ENCODE results near the gene PLA2G4F. TPM values are rescaled to one million over a fixed set of nuclear protein-coding genes. Genes with fewer than 3 reads are reported as not detected.
"Not testable (repeated sequence)": the region's sequence is repeated elsewhere in the genome, so short reads cannot be mapped to it uniquely, and the experiment has no call there.

The PLA2G4F gene
- total RNA-seq, 4 donors from 2014 or later = not detected

GRCh38 chr15:42097018-42097417, 59.4 kb downstream of the PLA2G4F start:
- Histone ChIP-seq H3K4me3 (no peak overlapping the region), H3K4me1 (peaks cover 0 to 11% (median 0%) of the 10 kb centered on the region in 4 donors), H3K36me3 (no peaks in the 10 kb centered on the region), H3K27me3 (no peaks in the 10 kb centered on the region), H3K9me3 (no peaks in the 10 kb centered on the region), H3K27ac (no peak overlapping the region)
- 87 to 89% methylated on average over 5 of the region's 5 CpGs for WGBS, 2 donors
- no peak for DNase-seq (ENCODE audit: low spot score in 2 of 2)
- TF ChIP-seq CTCF (IDR thresholded peaks at IDR 0.05) = no peak
- TF ChIP-seq EP300 (IDR thresholded peaks at IDR 0.05) = no peak
- no peak for TF ChIP-seq POLR2A (IDR thresholded peaks at IDR 0.05)

- no peak for DNase-seq (ENCODE audit: low spot score in 2 of 2)
- no peaks in the 10 kb centered on the region for H3K9me3 ChIP-seq
- 79 to 84% methylated on average over 5 to 6 of the region's 6 CpGs for WGBS, 2 donors
- no peak within 1 kb of the TSS for H3K4me3 ChIP-seq
- H3K4me1 ChIP-seq = peaks cover 0 to 11% (median 0%) of the 10 kb centered on the region in 4 donors
- H3K27me3 ChIP-seq = no peaks in the 10 kb centered on the region
- TF ChIP-seq EP300 (IDR thresholded peaks at IDR 0.05) (no peak), POLR2A (IDR thresholded peaks at IDR 0.05) (no peak), CTCF (IDR thresholded peaks at IDR 0.05) (no peak)
- H3K36me3 ChIP-seq = no peaks in the 10 kb centered on the region
- H3K27ac ChIP-seq = no peak within 1 kb of the TSS
Observed at GRCh38 chr15:42094512-42094963, 61.9 kb downstream of the PLA2G4F start, which contains the start of gene PLA2G4D. Gene PLA2G4D, minus strand, starts transcription at chr15:42094562. Its CDS starts 103 bp downstream, at chr15:42094459.

GRCh38 chr15:42093966-42094365, 62.5 kb downstream of the PLA2G4F start:
- Histone ChIP-seq H3K4me1 (peaks cover 0 to 11% (median 0%) of the 10 kb centered on the region in 4 donors), H3K9me3 (no peaks in the 10 kb centered on the region), H3K27ac (no peak overlapping the region), H3K36me3 (no peaks in the 10 kb centered on the region), H3K4me3 (no peak overlapping the region), H3K27me3 (no peaks in the 10 kb centered on the region)
- TF ChIP-seq POLR2A (IDR thresholded peaks at IDR 0.05) = no peak
- no peak for TF ChIP-seq EP300 (IDR thresholded peaks at IDR 0.05)
- 80 to 83% methylated on average over 1 of the region's 7 CpGs for WGBS, 2 donors
- DNase-seq (ENCODE audit: low spot score in 2 of 2) = no peak

GRCh38 chr15:42092398-42093318, 63.8 kb downstream of the PLA2G4F start:
- TF ChIP-seq EP300 (IDR thresholded peaks at IDR 0.05) (no peak), CTCF (IDR thresholded peaks at IDR 0.05) (no peak), POLR2A (IDR thresholded peaks at IDR 0.05) (no peak)
- peaks cover 0 to 11% (median 0%) of the 10 kb centered on the region in 4 donors for H3K4me1 ChIP-seq
- no peak for DNase-seq (ENCODE audit: low spot score in 2 of 2)
- 52 to 69% methylated on average over 16 to 18 of the region's 21 CpGs for WGBS, 2 donors
- H3K27me3 ChIP-seq = no peaks in the 10 kb centered on the region
- no peaks in the 10 kb centered on the region for H3K9me3 ChIP-seq
- no peak overlapping the region for H3K4me3 ChIP-seq
- no peak overlapping the region for H3K27ac ChIP-seq
- H3K36me3 ChIP-seq = no peaks in the 10 kb centered on the region

GRCh38 chr15:42091753-42092397, 64.6 kb downstream of the PLA2G4F start:
- H3K4me1 ChIP-seq = peaks cover 0 to 11% (median 0%) of the 10 kb centered on the region in 4 donors
- H3K4me3 ChIP-seq; H3K36me3 ChIP-seq; H3K27me3 ChIP-seq; H3K27ac ChIP-seq; H3K9me3 ChIP-seq; DNase-seq (ENCODE audit: low spot score in 2 of 2): not testable (repeated sequence)
- 65 to 68% methylated on average over 14 of the region's 14 CpGs for WGBS, 2 donors

GRCh38 chr15:42090781-42091180, 65.7 kb downstream of the PLA2G4F start:
- no peak overlapping the region for H3K4me3 ChIP-seq
- no peaks in the 10 kb centered on the region for H3K9me3 ChIP-seq
- no peaks in the 10 kb centered on the region for H3K27me3 ChIP-seq
- DNase-seq (ENCODE audit: low spot score in 2 of 2) = no peak
- TF ChIP-seq POLR2A (IDR thresholded peaks at IDR 0.05) (no peak), CTCF (IDR thresholded peaks at IDR 0.05) (no peak), EP300 (IDR thresholded peaks at IDR 0.05) (no peak)
- no peak overlapping the region for H3K27ac ChIP-seq
- H3K36me3 ChIP-seq = no peaks in the 10 kb centered on the region
- H3K4me1 ChIP-seq = peaks cover 0 to 11% (median 0%) of the 10 kb centered on the region in 4 donors
- WGBS, 2 donors = 72 to 73% methylated on average over 9 of the region's 9 CpGs

All from tibial nerve (tissue), 4 donors.